ENCODE results near the gene PRDM16. TPM values are rescaled to one million over a fixed set of nuclear protein-coding genes. Genes with fewer than 3 reads are reported as not detected.

Gene PRDM16
- total and polyA plus RNA-seq, 2 of the 4 experiments (the other 2 are of a cell fraction): 0.02 TPM; not detected in 1

DNA sequence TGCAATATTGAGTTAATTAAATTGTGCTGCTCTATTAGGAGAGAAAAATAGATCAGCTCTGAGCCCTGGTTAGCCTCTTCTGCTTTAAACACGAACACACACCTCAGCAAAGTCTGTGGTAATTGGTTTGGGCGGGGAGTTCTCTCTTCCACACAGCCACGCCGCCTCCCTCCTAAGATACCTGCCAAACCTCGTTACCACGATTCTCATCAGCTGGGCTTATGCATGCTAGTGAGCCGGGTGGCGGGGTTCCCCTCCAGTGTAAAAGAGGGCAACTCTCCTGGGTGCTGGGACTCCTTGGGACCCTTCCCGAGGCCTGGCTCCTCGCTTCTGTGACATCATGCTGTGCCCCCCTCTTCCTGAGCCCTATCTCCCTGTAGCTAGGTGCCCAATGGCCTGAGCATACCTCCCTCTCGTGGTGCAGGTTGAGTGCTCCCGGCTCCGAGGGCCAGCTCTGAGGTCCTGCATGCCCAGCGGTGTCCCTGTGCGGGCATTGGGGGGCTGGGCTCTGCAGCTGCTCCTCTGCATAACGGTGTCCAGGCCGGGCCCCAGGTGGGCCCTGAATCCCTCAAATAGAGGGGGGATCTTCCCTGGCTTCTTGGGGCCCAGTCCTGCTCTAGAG is 182.9 kb downstream of the PRDM16 start:
- Histone ChIP-seq H3K4me3 (ENCODE audit: insufficient read depth, low read depth, low read length) (no peak overlapping the region), H3K4me1 (ENCODE audit: control insufficient read depth, insufficient read depth, low read length) (no peaks in the 10 kb centered on the region), H3K9ac (ENCODE audit: low read depth, low read length) (no peak overlapping the region), H3K23ac (ENCODE audit: low read depth, low read length) (no peak overlapping the region), H3K4me2 (ENCODE audit: low read depth, low read length) (no peak overlapping the region), H3K56ac (ENCODE audit: extremely low read depth, insufficient read depth, low read length) (no peak overlapping the region), H3K27ac (ENCODE audit: insufficient read depth, low read length) (no peak overlapping the region), H3K4ac (ENCODE audit: low read depth, low read length) (no peak overlapping the region), H3K27me3 (ENCODE audit: control insufficient read depth, insufficient read depth, low read length) (peaks cover 3% of the 10 kb centered on the region; the same call in 1 of the 2 replicates), H3K79me1 (ENCODE audit: low read depth in 1 of 2, low read length in 2 of 2) (no peaks in the 10 kb centered on the region), H4K20me1 (ENCODE audit: insufficient read depth, low read length) (no peaks in the 10 kb centered on the region), H3K14ac (replicated peaks; ENCODE audit: low read depth, low read length) (no peak overlapping the region), H2AK9ac (replicated peaks; ENCODE audit: low read depth, low read length, poor library complexity) (no peak overlapping the region), H2BK15ac (ENCODE audit: low read depth, low read length) (no peak overlapping the region), H2AK5ac (ENCODE audit: low read depth, low read length) (no peak overlapping the region), H2BK20ac (ENCODE audit: low read depth, low read length) (no peak overlapping the region), H3K9me1 (ENCODE audit: insufficient read depth, low read length) (no peaks in the 10 kb centered on the region), H3K9me3 (ENCODE audit: control insufficient read depth, insufficient read depth, low read length) (peaks cover 5% of the 10 kb centered on the region; the same call in 1 of the 2 replicates), H4K5ac (ENCODE audit: low read depth, low read length) (no peak overlapping the region), H2BK5ac (ENCODE audit: low read depth, low read length, poor library complexity, severe bottlenecking) (no peak overlapping the region), H3K36me3 (ENCODE audit: control insufficient read depth, insufficient read depth, low read length) (no peaks in the 10 kb centered on the region), H3K18ac (ENCODE audit: low read depth, low read length) (no peak overlapping the region), H4K91ac (ENCODE audit: insufficient read depth, low read depth, low read length) (no peak overlapping the region), H4K8ac (ENCODE audit: low read depth in 2 of 2, low read length in 2 of 2) (no peak overlapping the region), H2AFZ (replicated peaks; ENCODE audit: low read length, poor library complexity) (no peak overlapping the region), H2BK120ac (ENCODE audit: low read depth, low read length) (no peak overlapping the region)
- WGBS, 2 experiments (ENCODE audit: extremely low coverage in 2 of 2, insufficient read length in 1 of 2): 33% methylated on average over 3 of the region's 17 CpGs; no CpG with 5 or more reads in 1 of the 2 experiments
- ATAC-seq (ENCODE audit: low read depth) (no peak), DNase-seq (no peak)
- ChIA-PET CTCF (no interaction called here), POLR2A (ENCODE audit: unreplicated experiment) (no interaction called here)
- in situ Hi-C loops (cut with MboI; ENCODE audit: low sequenced_read_pairs) (no loop called here), dilution Hi-C loops (cut with HindIII; ENCODE audit: low sequenced_read_pairs, unreplicated experiment) (no loop called here), intact Hi-C loops (cut with micrococcal nuclease) (no loop called here)
- TF ChIP-seq MAFK (IDR thresholded peaks at IDR 0.05; ENCODE audit: low read depth, low read length) (no peak), FOS (IDR thresholded peaks at IDR 0.05; ENCODE audit: low read depth, low read length) (no peak), POLR2A (IDR thresholded peaks at IDR 0.05; ENCODE audit: low read depth, low read length) (no peak), RAD21 (IDR thresholded peaks at IDR 0.05; ENCODE audit: low read length) (no peak), CTCF (conservative IDR thresholded peaks at IDR 0.05; ENCODE audit: low read depth, low read length) (no peak), RCOR1 (IDR thresholded peaks at IDR 0.05; ENCODE audit: insufficient replicate concordance, low read length) (no peak), CEBPB (IDR thresholded peaks at IDR 0.05; ENCODE audit: low read depth, low read length) (no peak), NFE2L2 (IDR thresholded peaks at IDR 0.05; ENCODE audit: low read depth, low read length) (no peak), SMC3 (IDR thresholded peaks at IDR 0.05; ENCODE audit: low read depth, low read length) (no peak), RFX5 (IDR thresholded peaks at IDR 0.05; ENCODE audit: low read depth, low read length) (no peak), CHD1 (IDR thresholded peaks at IDR 0.05; ENCODE audit: low read depth, low read length) (no peak)
- TF ChIP-seq, protein P1, sequence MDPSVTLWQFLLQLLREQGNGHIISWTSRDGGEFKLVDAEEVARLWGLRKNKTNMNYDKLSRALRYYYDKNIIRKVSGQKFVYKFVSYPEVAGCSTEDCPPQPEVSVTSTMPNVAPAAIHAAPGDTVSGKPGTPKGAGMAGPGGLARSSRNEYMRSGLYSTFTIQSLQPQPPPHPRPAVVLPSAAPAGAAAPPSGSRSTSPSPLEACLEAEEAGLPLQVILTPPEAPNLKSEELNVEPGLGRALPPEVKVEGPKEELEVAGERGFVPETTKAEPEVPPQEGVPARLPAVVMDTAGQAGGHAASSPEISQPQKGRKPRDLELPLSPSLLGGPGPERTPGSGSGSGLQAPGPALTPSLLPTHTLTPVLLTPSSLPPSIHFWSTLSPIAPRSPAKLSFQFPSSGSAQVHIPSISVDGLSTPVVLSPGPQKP (IDR thresholded peaks at IDR 0.05; ENCODE audit: borderline replicate concordance, low read depth, low read length): no peak
- no TSS peak for BruUV-seq (replicated peaks)
